Spleen (tissue), 7 donors: ENCODE results near the gene MYOF.

Experiments used
- POLR2AphosphoS5 ChIP-seq, 3 donors: sonication (generic); formaldehyde crosslinking; IDR thresholded peaks; one replicate each; pipeline ENCODE4 v1.5.1; 2017; ENCODE audit warnings: antibody characterized with exemption in 3 of 3
- TF ChIP-seq, protein P1 (sequence below), 11 experiments: fragments of 200-600 bp in 7 of 11; fragments of 450-650 bp in 4 of 11; sonication (generic) in 4 of 11; IDR thresholded peaks in 8 of 11; conservative IDR thresholded peaks in 3 of 11; 1 replicate in 7 of 11; 2 replicates in 4 of 11; pipeline versions ENCODE4 v1.4.0 to v1.8.0; 2016 to 2021; ENCODE audit warnings: antibody characterized with exemption in 11 of 11, inconsistent platforms in 4 of 11, mild to moderate bottlenecking in 1 of 11
- donor health status: DM: no; HTN: no; CAD: no; lungs with moderate emphysema.
- donor health status: DM: no; HTN: no; CAD: no.
- donor health status: DM: no; HTN: no; CAD: no.

DNA sequence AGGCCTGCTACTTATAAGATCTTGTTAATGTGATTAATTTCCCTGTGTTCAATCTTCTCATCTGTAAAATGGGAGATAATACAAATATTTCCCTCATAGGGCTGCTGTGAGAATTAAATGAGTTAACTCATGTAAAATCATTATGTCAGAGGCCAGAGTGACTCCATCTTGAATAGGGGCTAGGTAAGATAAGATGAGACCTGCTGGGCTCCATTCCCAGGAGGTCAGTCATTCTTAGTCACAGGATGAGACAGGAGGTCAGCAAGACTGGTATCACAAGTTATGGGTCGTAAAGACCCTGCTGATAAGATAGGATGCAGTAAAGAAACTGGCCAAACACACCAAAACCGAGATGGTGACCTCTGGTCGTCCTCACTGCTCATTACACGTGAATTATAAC is 207.7 kb downstream of the MYOF start:
- TF ChIP-seq, protein P1, sequence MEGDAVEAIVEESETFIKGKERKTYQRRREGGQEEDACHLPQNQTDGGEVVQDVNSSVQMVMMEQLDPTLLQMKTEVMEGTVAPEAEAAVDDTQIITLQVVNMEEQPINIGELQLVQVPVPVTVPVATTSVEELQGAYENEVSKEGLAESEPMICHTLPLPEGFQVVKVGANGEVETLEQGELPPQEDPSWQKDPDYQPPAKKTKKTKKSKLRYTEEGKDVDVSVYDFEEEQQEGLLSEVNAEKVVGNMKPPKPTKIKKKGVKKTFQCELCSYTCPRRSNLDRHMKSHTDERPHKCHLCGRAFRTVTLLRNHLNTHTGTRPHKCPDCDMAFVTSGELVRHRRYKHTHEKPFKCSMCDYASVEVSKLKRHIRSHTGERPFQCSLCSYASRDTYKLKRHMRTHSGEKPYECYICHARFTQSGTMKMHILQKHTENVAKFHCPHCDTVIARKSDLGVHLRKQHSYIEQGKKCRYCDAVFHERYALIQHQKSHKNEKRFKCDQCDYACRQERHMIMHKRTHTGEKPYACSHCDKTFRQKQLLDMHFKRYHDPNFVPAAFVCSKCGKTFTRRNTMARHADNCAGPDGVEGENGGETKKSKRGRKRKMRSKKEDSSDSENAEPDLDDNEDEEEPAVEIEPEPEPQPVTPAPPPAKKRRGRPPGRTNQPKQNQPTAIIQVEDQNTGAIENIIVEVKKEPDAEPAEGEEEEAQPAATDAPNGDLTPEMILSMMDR (IDR thresholded peaks at IDR 0.05 in 8 of 11, conservative IDR thresholded peaks at IDR 0.05 in 3 of 11), result no peak
- no peak for TF ChIP-seq POLR2AphosphoS5 (IDR thresholded peaks at IDR 0.05)
